Activated CD8-positive, alpha-beta T cell treated with anti-CD3 and anti-CD28 coated beads, Interleukin-2, amount 10 ng/mL, durations not matched to agents 7 days and 5 days (primary cell): ENCODE measurements around the gene PSMB9. TPM values are rescaled to one million over a fixed set of nuclear protein-coding genes. Genes with fewer than 3 reads are reported as not detected.

Experiments used
- ATAC-seq: fragments of 150-1000 bp; cut with Tn5 transposase; one replicate; pipeline ENCODE4 v1.10.0; 2021; ENCODE audit warnings: moderate library complexity
- CTCF ChIA-PET: fragments of 350-600 bp; sonication (Branson Sonifier 250); formaldehyde crosslinking; loops from one replicate; lab custom pipeline; 2021; ENCODE audit warnings: antibody characterized with exemption; lab: Charles Lee
- POLR2A ChIA-PET: fragments of 350-600 bp; sonication (Branson Sonifier 250); formaldehyde crosslinking; loops from one replicate; lab custom pipeline; 2021; ENCODE audit warnings: antibody characterized with exemption; lab: Charles Lee
- DNase-seq: peaks from one replicate; pipeline ENCODE4 v3.0.0-alpha.2; 2020
- H3K27ac Mint-ChIP-seq: one replicate; pipeline ENCODE4 v1.8.0; 2021; ENCODE audit warnings: mild to moderate bottlenecking, mixed read lengths
- H3K27me3 Mint-ChIP-seq: one replicate; pipeline ENCODE4 v1.8.0; 2021; ENCODE audit warnings: low read depth, mixed read lengths
- H3K36me3 Mint-ChIP-seq: one replicate; pipeline ENCODE4 v1.8.0; 2021; ENCODE audit warnings: low read depth, mixed read lengths
- H3K4me1 Mint-ChIP-seq: one replicate; pipeline ENCODE4 v1.8.0; 2021; ENCODE audit warnings: low read depth, mixed read lengths
- H3K4me3 Mint-ChIP-seq: one replicate; pipeline ENCODE4 v1.8.0; 2021; ENCODE audit warnings: mild to moderate bottlenecking, mixed read lengths
- H3K9me3 Mint-ChIP-seq: one replicate; pipeline ENCODE4 v1.8.0; 2022; ENCODE audit warnings: mixed read lengths; ENCODE audit not compliant: insufficient read depth
- total RNA-seq, 2 experiments: library from RNA; stranded (reverse); gene quantifications; one replicate each; pipeline ENCODE4 v1.2.3, GENCODE V29; 2021

The PSMB9 gene
- total RNA-seq, 2 experiments from 2014 or later: 319 to 325 TPM

- POLR2A ChIA-PET: interaction anchor here (0.6 to 11.9 kb wide), 17 partner anchors 10 to 650 kb away, joined by 3 to 812 read pairs (median 5); partner anchors contain the start of genes BRD2, HLA-DMA, PSMB9 and RPS18
- CTCF ChIA-PET: interaction anchor here (0.9 to 10.8 kb wide), 13 partner anchors 9 to 139 kb away, joined by 3 to 512 read pairs (median 4); partner anchors contain the start of genes HLA-DMA, PSMB9 and TAP1
Measured at GRCh38 chr6:32845384-32845884, 8.6 kb upstream of the PSMB9 start.

GRCh38 chr6:32847004-32847403, 7.0 kb upstream of the PSMB9 start:
- H3K27me3 Mint-ChIP-seq: no peaks in the 10 kb centered on the region
- no peaks in the 10 kb centered on the region for H3K9me3 Mint-ChIP-seq
- peaks cover 91% of the 10 kb centered on the region for H3K36me3 Mint-ChIP-seq
- POLR2A ChIA-PET: interaction anchor here (0.6 to 11.9 kb wide), 6 partner anchors 9 to 466 kb away, joined by 3 to 812 read pairs (median 126); partner anchors contain the start of genes BRD2, PSMB9, TAP1 and TAP2
- no peak for ATAC-seq
- H3K4me3 Mint-ChIP-seq: peak overlapping the region; percentile 98
- H3K4me1 Mint-ChIP-seq: peaks cover 63% of the 10 kb centered on the region
- peak; percentile 20 for DNase-seq
- CTCF ChIA-PET: interaction anchor here (1.3 to 10.8 kb wide), 2 partner anchors 8 to 21 kb away, joined by 7 to 512 read pairs; partner anchors contain the start of gene TAP2
- peak overlapping the region; percentile 65 for H3K27ac Mint-ChIP-seq

More at GRCh38 chr6:32845384-32845884, 8.6 kb upstream of the PSMB9 start:
- Mint-ChIP-seq H3K36me3 (peaks cover 91% of the 10 kb centered on the region), H3K4me3 (peak overlapping the region; percentile 98), H3K27me3 (no peaks in the 10 kb centered on the region), H3K27ac (peak overlapping the region; percentile 99), H3K9me3 (no peaks in the 10 kb centered on the region), H3K4me1 (peaks cover 69% of the 10 kb centered on the region)
- peak; percentile 18 for ATAC-seq
- DNase-seq: peak; percentile 74

- Mint-ChIP-seq H3K27me3 (no peaks in the 10 kb centered on the region), H3K4me3 (peak overlapping the region; percentile 98), H3K4me1 (peaks cover 58% of the 10 kb centered on the region), H3K9me3 (no peaks in the 10 kb centered on the region), H3K36me3 (peaks cover 91% of the 10 kb centered on the region), H3K27ac (peak overlapping the region; percentile 65)
- no peak for ATAC-seq
- CTCF ChIA-PET: interaction anchor here (1.3 kb wide), 1 partner anchor 9 kb away, joined by 7 read pairs; the partner anchor contains the start of gene TAP2
- peak; percentile 20 for DNase-seq
- POLR2A ChIA-PET: interaction anchor here (10.4 to 11.9 kb wide), 2 partner anchors 19 to 124 kb away, joined by 240 to 381 read pairs; partner anchors contain the start of gene BRD2
Measured at GRCh38 chr6:32847795-32848194, 6.2 kb upstream of the PSMB9 start.

- DNase-seq (peak; percentile 20), ATAC-seq (no peak)
- ChIA-PET CTCF (interaction anchor here (1.4 to 3.4 kb wide), 2 partner anchors 11 to 19 kb away, joined by 5 to 44 read pairs; partner anchors contain the start of gene TAP2), POLR2A (interaction anchor here (1.1 to 3.4 kb wide), 3 partner anchors 10 to 123 kb away, joined by 3 to 53 read pairs (median 18); partner anchors contain the start of gene TAP2)
- Mint-ChIP-seq H3K4me1 (peaks cover 58% of the 10 kb centered on the region), H3K36me3 (peaks cover 84% of the 10 kb centered on the region), H3K27ac (peak overlapping the region; percentile 65), H3K9me3 (no peaks in the 10 kb centered on the region), H3K27me3 (no peaks in the 10 kb centered on the region), H3K4me3 (peak overlapping the region; percentile 98)
Measured at GRCh38 chr6:32849126-32849525, 4.9 kb upstream of the PSMB9 start.

GRCh38 chr6:32851025-32851424, 3.0 kb upstream of the PSMB9 start:
- ChIA-PET CTCF (interaction anchor here (0.9 to 3.4 kb wide), 5 partner anchors 10 to 134 kb away, joined by 3 to 44 read pairs (median 6); partner anchors contain the start of genes HLA-DMA and TAP2), POLR2A (interaction anchor here (1.0 to 3.4 kb wide), 7 partner anchors 9 to 123 kb away, joined by 3 to 53 read pairs (median 7); partner anchors contain the start of gene TAP2)
- ATAC-seq: no peak
- Mint-ChIP-seq H3K27me3 (no peaks in the 10 kb centered on the region), H3K4me1 (peaks cover 58% of the 10 kb centered on the region), H3K4me3 (peak overlapping the region; percentile 97), H3K9me3 (no peaks in the 10 kb centered on the region), H3K36me3 (peaks cover 86% of the 10 kb centered on the region), H3K27ac (peak overlapping the region; percentile 100)
- DNase-seq: peak; percentile 19

GRCh38 chr6:32852018-32852843, 1.8 kb upstream of the PSMB9 start:
- Mint-ChIP-seq H3K36me3 (peaks cover 86% of the 10 kb centered on the region), H3K4me3 (peak overlapping the region; percentile 97), H3K4me1 (peaks cover 58% of the 10 kb centered on the region), H3K27ac (peak overlapping the region; percentile 100), H3K27me3 (no peaks in the 10 kb centered on the region), H3K9me3 (no peaks in the 10 kb centered on the region)
- DNase-seq (peak; percentile 53), ATAC-seq (no peak)
- POLR2A ChIA-PET: interaction anchor here (1.0 to 9.1 kb wide), 14 partner anchors 10 to 132 kb away, joined by 3 to 812 read pairs (median 15); partner anchors contain the start of genes BRD2, HLA-DMA, PSMB8 and TAP2
- CTCF ChIA-PET: interaction anchor here (1.1 to 9.6 kb wide), 7 partner anchors 7 to 132 kb away, joined by 5 to 400 read pairs (median 44); partner anchors contain the start of genes BRD2, PSMB8 and TAP2

GRCh38 chr6:32852844-32853540, 1.0 kb upstream of the PSMB9 start:
- DNase-seq: peak; percentile 58
- peak overlapping the region; percentile 100 for H3K27ac Mint-ChIP-seq
- peak; percentile 18 for ATAC-seq
- peak overlapping the region; percentile 97 for H3K4me3 Mint-ChIP-seq
- H3K27me3 Mint-ChIP-seq: no peaks in the 10 kb centered on the region
- ChIA-PET POLR2A (interaction anchor here (0.8 to 9.1 kb wide), 13 partner anchors 11 to 131 kb away, joined by 3 to 812 read pairs (median 7); partner anchors contain the start of genes BRD2, HLA-DMA, PSMB8 and TAP2), CTCF (interaction anchor here (0.7 to 9.6 kb wide), 18 partner anchors 8 to 223 kb away, joined by 3 to 400 read pairs (median 4); partner anchors contain the start of genes BRD2, HLA-DMA, HLA-DPB1 and PSMB8)
- peaks cover 58% of the 10 kb centered on the region for H3K4me1 Mint-ChIP-seq
- no peaks in the 10 kb centered on the region for H3K9me3 Mint-ChIP-seq
- peaks cover 86% of the 10 kb centered on the region for H3K36me3 Mint-ChIP-seq

- Mint-ChIP-seq H3K4me3 (peak overlapping the region; percentile 97), H3K27me3 (no peaks in the 10 kb centered on the region), H3K4me1 (peaks cover 60% of the 10 kb centered on the region), H3K36me3 (peaks cover 87% of the 10 kb centered on the region), H3K27ac (peak overlapping the region; percentile 100), H3K9me3 (no peaks in the 10 kb centered on the region)
- ChIA-PET POLR2A (interaction anchor here (0.6 to 9.1 kb wide), 12 partner anchors 9 to 395 kb away, joined by 3 to 812 read pairs (median 4); partner anchors contain the start of genes BRD2, PSMB8 and TAP2), CTCF (interaction anchor here (0.7 to 9.6 kb wide), 13 partner anchors 10 to 610 kb away, joined by 3 to 400 read pairs (median 11); partner anchors contain the start of genes HLA-DMA, PSMB8 and TAP2)
- ATAC-seq: peak; percentile 42
- DNase-seq: peak; percentile 80
Measured at GRCh38 chr6:32854376-32855178, 585 bp downstream of the PSMB9 start.

- no peaks in the 10 kb centered on the region for H3K27me3 Mint-ChIP-seq
- ChIA-PET CTCF (interaction anchor here (0.8 to 9.6 kb wide), 12 partner anchors 11 to 611 kb away, joined by 3 to 400 read pairs (median 8); partner anchors contain the start of genes HLA-DMA, PSMB8 and TAP2), POLR2A (interaction anchor here (1.0 to 9.1 kb wide), 7 partner anchors 9 to 394 kb away, joined by 3 to 812 read pairs (median 21); partner anchors contain the start of genes BRD2, PSMB8 and TAP2)
- peaks cover 84% of the 10 kb centered on the region for H3K36me3 Mint-ChIP-seq
- peaks cover 55% of the 10 kb centered on the region for H3K4me1 Mint-ChIP-seq
- DNase-seq (peak; percentile 19), ATAC-seq (no peak)
- H3K9me3 Mint-ChIP-seq: no peaks in the 10 kb centered on the region
- peak overlapping the region; percentile 97 for H3K4me3 Mint-ChIP-seq
- H3K27ac Mint-ChIP-seq: peak overlapping the region; percentile 100
Measured at GRCh38 chr6:32855467-32856174, 1.6 kb downstream of the PSMB9 start.
